Glutamatergic neuron (in vitro differentiated cells): Measurements from ENCODE around the gene TESMIN. TPM values are rescaled to one million over a fixed set of nuclear protein-coding genes. Genes with fewer than 3 reads are reported as not detected.

ENCODE experiments used
- DNase-seq: peaks from one replicate; pipeline ENCODE4 v3.0.0; 2022
- H3K27ac Mint-ChIP-seq: one replicate; pipeline ENCODE4 v1.8.0; 2020; ENCODE audit warnings: mild to moderate bottlenecking, mixed read lengths, inconsistent platforms; ENCODE audit not compliant: unreplicated experiment
- H3K27me3 Mint-ChIP-seq: one replicate; pipeline ENCODE4 v1.8.0; 2020; ENCODE audit warnings: mild to moderate bottlenecking, moderate library complexity, mixed read lengths, inconsistent platforms; ENCODE audit not compliant: unreplicated experiment
- H3K36me3 Mint-ChIP-seq: one replicate; pipeline ENCODE4 v1.8.0; 2020; ENCODE audit warnings: mild to moderate bottlenecking, mixed read lengths, inconsistent platforms; ENCODE audit not compliant: unreplicated experiment
- H3K4me1 Mint-ChIP-seq: one replicate; pipeline ENCODE4 v1.8.0; 2020; ENCODE audit warnings: mild to moderate bottlenecking, low read depth, mixed read lengths, inconsistent platforms; ENCODE audit not compliant: unreplicated experiment
- H3K4me3 Mint-ChIP-seq: one replicate; pipeline ENCODE4 v1.8.0; 2020; ENCODE audit warnings: mild to moderate bottlenecking, mixed read lengths, inconsistent platforms; ENCODE audit not compliant: unreplicated experiment
- H3K9me3 Mint-ChIP-seq: one replicate; pipeline ENCODE4 v1.8.0; 2020; ENCODE audit warnings: mild to moderate bottlenecking, moderate library complexity, mixed read lengths, inconsistent platforms; ENCODE audit not compliant: unreplicated experiment
- CTCF ChIP-seq: fragments of 200-600 bp; sonication (generic); IDR thresholded peaks from one replicate; pipeline ENCODE4 v1.5.0; 2021; ENCODE audit not compliant: partially characterized antibody, unreplicated experiment
- total RNA-seq: library from RNA; stranded (reverse); fragmentation: NEBNext Ultra II Directional; extraction: Animal tissue kit (Norgen Biotek cat#: 25700); gene quantifications from one replicate; pipeline ENCODE4 v1.2.1, GENCODE V29; 2021; ENCODE audit not compliant: unreplicated experiment

TESMIN gene
- total RNA-seq, 1 donor from 2014 or later = 3.8 TPM

GRCh38 chr11:68663482-68664010 lies 87.8 kb downstream of the TESMIN start:
- H3K9me3 Mint-ChIP-seq = peaks cover 2% of the 10 kb centered on the region
- no peak overlapping the region for H3K4me3 Mint-ChIP-seq
- peaks cover 11% of the 10 kb centered on the region for H3K27me3 Mint-ChIP-seq
- peaks cover 6% of the 10 kb centered on the region for H3K36me3 Mint-ChIP-seq
- DNase-seq = no peak
- H3K4me1 Mint-ChIP-seq = peaks cover 7% of the 10 kb centered on the region
- H3K27ac Mint-ChIP-seq = no peak overlapping the region
- no peak for TF ChIP-seq CTCF

- H3K27ac Mint-ChIP-seq = no peak overlapping the region
- H3K27me3 Mint-ChIP-seq = peaks cover 11% of the 10 kb centered on the region
- peaks cover 6% of the 10 kb centered on the region for H3K36me3 Mint-ChIP-seq
- H3K4me3 Mint-ChIP-seq = no peak overlapping the region
- peak; percentile 10 for DNase-seq
- TF ChIP-seq CTCF = no peak
- peaks cover 3% of the 10 kb centered on the region for H3K9me3 Mint-ChIP-seq
- peaks cover 7% of the 10 kb centered on the region for H3K4me1 Mint-ChIP-seq
Observed at GRCh38 chr11:68661697-68662603, 89.4 kb downstream of the TESMIN start.

- Mint-ChIP-seq H3K4me1 (peaks cover 7% of the 10 kb centered on the region), H3K9me3 (peaks cover 5% of the 10 kb centered on the region), H3K27me3 (peaks cover 9% of the 10 kb centered on the region), H3K27ac (no peak overlapping the region), H3K36me3 (peaks cover 10% of the 10 kb centered on the region), H3K4me3 (no peak overlapping the region)
- no peak for TF ChIP-seq CTCF
- DNase-seq = peak; percentile 5
Observed at GRCh38 chr11:68661014-68661413, 90.3 kb downstream of the TESMIN start.

- Mint-ChIP-seq H3K4me1 (peaks cover 7% of the 10 kb centered on the region), H3K4me3 (no peak overlapping the region), H3K27ac (no peak overlapping the region), H3K36me3 (peaks cover 18% of the 10 kb centered on the region), H3K27me3 (peaks cover 8% of the 10 kb centered on the region), H3K9me3 (peaks cover 5% of the 10 kb centered on the region)
- no peak for TF ChIP-seq CTCF
- no peak for DNase-seq
Observed at GRCh38 chr11:68660066-68660810, 91.1 kb downstream of the TESMIN start.
